ENCODE measurements around the gene ERI3. TPM values are rescaled to one million over a fixed set of nuclear protein-coding genes. Genes with fewer than 3 reads are reported as not detected.
"Not testable (repeated sequence)": the region's sequence is repeated elsewhere in the genome, so short reads cannot be mapped to it uniquely, and the experiment has no call there.

The ERI3 gene
- total RNA-seq, 1 experiment from 2014 or later: 74.7 TPM

DNA sequence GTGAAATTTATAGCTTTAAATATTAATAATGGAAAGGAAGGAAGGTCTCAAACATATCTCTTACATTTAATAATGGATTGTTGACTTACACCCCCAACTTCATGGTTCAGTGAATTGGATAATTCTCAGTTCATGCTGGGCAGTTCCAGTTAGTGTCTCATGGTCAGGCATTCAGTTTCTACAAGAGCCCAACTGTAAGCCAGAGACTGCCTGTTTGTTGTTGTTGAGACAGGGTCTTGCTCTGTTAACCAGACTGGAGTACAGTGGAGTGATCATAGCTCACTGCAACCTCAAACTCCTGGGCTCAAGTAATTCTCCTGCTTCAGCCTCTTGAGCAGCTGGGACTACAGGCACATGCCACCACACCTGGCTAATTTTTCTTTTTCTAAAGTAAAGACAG is 146.8 kb downstream of the ERI3 start (continued):
- TF ChIP-seq, protein P1, sequence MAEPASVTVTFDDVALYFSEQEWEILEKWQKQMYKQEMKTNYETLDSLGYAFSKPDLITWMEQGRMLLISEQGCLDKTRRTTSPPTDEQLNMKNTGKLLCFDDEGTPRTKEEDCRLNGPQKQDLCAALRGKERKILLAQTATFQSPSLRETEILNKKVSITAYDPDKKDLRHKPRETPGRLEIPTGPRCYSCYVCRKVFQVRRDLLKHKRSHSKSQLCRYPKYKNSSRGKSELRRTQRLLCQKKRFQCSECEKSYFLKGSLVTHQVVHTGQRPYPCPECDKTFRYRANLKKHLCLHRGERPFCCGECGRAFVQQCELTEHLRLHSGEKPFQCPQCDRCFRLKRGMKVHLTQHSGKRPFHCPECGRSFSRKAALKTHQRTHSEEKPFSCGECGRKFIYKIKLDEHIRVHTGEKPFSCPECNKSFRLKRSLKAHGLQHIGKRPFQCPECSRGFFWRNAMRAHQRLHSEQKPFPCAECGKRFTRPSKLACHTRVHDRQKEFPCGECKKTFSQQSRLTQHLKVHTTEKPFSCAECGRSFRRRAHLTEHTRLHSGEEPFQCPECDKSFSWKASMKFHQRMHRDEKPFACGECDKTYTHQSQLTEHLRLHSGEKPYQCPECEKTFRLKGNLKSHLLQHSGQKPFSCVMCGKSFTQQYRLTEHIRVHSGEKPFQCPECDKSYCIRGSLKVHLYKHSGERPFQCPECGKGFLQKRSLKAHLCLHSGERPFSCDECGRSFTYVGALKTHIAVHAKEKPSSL (CRISPR knock-in tag; conservative IDR thresholded peaks at IDR 0.05): no peak
- TF ChIP-seq, protein P2, sequence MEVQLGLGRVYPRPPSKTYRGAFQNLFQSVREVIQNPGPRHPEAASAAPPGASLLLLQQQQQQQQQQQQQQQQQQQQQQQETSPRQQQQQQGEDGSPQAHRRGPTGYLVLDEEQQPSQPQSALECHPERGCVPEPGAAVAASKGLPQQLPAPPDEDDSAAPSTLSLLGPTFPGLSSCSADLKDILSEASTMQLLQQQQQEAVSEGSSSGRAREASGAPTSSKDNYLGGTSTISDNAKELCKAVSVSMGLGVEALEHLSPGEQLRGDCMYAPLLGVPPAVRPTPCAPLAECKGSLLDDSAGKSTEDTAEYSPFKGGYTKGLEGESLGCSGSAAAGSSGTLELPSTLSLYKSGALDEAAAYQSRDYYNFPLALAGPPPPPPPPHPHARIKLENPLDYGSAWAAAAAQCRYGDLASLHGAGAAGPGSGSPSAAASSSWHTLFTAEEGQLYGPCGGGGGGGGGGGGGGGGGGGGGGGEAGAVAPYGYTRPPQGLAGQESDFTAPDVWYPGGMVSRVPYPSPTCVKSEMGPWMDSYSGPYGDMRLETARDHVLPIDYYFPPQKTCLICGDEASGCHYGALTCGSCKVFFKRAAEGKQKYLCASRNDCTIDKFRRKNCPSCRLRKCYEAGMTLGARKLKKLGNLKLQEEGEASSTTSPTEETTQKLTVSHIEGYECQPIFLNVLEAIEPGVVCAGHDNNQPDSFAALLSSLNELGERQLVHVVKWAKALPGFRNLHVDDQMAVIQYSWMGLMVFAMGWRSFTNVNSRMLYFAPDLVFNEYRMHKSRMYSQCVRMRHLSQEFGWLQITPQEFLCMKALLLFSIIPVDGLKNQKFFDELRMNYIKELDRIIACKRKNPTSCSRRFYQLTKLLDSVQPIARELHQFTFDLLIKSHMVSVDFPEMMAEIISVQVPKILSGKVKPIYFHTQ (CRISPR knock-in tag; IDR thresholded peaks at IDR 0.05): no peak
- TF ChIP-seq ZNF671 (CRISPR knock-in tag; IDR thresholded peaks at IDR 0.05): no peak
- TF ChIP-seq HMGA2 (CRISPR knock-in tag; IDR thresholded peaks at IDR 0.05): no peak
- TF ChIP-seq, protein P3, sequence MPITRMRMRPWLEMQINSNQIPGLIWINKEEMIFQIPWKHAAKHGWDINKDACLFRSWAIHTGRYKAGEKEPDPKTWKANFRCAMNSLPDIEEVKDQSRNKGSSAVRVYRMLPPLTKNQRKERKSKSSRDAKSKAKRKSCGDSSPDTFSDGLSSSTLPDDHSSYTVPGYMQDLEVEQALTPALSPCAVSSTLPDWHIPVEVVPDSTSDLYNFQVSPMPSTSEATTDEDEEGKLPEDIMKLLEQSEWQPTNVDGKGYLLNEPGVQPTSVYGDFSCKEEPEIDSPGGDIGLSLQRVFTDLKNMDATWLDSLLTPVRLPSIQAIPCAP (CRISPR knock-in tag; IDR thresholded peaks at IDR 0.05): no peak
- no peak for TF ChIP-seq ZBTB21 (CRISPR knock-in tag; IDR thresholded peaks at IDR 0.05; ENCODE audit: borderline replicate concordance)

DNA sequence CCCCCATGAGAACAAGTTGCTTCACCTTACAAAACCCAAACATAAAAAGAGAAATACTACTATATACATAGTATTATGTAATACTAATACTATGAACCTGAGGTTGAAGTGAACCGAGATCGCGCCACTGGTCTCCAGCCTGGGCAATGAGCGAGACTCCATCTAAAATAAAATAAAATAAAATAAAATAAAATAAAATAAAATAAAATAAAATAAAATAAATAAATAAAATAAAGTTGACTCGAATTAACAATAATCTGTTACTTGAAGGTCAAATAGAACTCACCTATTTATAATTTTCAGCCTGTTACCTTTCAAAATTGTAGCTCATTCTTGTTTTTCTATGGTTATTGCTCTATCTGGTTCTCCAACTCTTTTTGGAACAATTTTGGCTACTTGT is 148.5 kb downstream of the ERI3 start:
- H3K4me1 Mint-ChIP-seq; DNase-seq (ENCODE audit: low spot score); H3K9me3 Mint-ChIP-seq; CTCF ChIA-PET; H3K36me3 Mint-ChIP-seq; H3K4me3 Mint-ChIP-seq; H3K27ac Mint-ChIP-seq; ATAC-seq; POLR2A ChIA-PET: not testable (repeated sequence)
- H3K27me3 Mint-ChIP-seq (ENCODE audit: low read depth): peaks cover 31% of the 10 kb centered on the region
- peak; percentile 97 for TF ChIP-seq HMGA2 (CRISPR knock-in tag; IDR thresholded peaks at IDR 0.05)

DNA sequence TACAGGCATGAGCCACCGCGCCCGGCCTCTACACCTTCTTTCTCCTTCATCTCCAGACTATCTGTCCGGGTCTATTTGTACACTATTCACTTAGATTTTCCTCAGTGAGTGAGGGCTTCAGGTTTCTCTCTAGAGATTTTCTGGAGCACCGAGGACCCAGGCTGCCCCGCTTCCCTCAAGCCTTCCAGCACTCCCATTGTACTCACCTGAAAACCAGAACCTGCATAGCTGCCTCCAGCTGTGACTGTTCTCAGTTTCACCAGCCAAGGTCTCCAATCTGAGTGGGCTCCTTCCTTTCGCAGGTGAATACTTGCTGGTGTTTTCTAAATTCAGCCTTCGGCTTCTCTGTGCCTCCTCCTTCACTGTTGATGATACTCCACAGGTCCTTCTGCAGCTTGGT is 154.7 kb downstream of the ERI3 start:
- ATAC-seq: no peak
- TF ChIP-seq ZNF138 (CRISPR knock-in tag; conservative IDR thresholded peaks at IDR 0.05) (no peak), ETV6 (CRISPR knock-in tag; IDR thresholded peaks at IDR 0.05) (no peak), SMAD3 (CRISPR knock-in tag; IDR thresholded peaks at IDR 0.05; ENCODE audit: borderline replicate concordance) (no peak), MAX (CRISPR knock-in tag; IDR thresholded peaks at IDR 0.05) (no peak), JAZF1 (CRISPR knock-in tag; IDR thresholded peaks at IDR 0.05) (no peak), ZSCAN18 (CRISPR knock-in tag; IDR thresholded peaks at IDR 0.05) (no peak), JUN (CRISPR knock-in tag; IDR thresholded peaks at IDR 0.05) (no peak)
- TF ChIP-seq, protein P4, sequence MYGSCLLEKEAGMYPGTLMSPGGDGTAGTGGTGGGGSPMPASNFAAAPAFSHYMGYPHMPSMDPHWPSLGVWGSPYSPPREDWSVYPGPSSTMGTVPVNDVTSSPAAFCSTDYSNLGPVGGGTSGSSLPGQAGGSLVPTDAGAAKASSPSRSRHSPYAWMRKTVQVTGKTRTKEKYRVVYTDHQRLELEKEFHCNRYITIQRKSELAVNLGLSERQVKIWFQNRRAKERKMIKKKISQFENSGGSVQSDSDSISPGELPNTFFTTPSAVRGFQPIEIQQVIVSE (CRISPR knock-in tag; IDR thresholded peaks at IDR 0.05; ENCODE audit: borderline replicate concordance): no peak
- TF ChIP-seq, protein P5, sequence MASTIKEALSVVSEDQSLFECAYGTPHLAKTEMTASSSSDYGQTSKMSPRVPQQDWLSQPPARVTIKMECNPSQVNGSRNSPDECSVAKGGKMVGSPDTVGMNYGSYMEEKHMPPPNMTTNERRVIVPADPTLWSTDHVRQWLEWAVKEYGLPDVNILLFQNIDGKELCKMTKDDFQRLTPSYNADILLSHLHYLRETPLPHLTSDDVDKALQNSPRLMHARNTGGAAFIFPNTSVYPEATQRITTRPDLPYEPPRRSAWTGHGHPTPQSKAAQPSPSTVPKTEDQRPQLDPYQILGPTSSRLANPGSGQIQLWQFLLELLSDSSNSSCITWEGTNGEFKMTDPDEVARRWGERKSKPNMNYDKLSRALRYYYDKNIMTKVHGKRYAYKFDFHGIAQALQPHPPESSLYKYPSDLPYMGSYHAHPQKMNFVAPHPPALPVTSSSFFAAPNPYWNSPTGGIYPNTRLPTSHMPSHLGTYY (CRISPR knock-in tag; IDR thresholded peaks at IDR 0.05): no peak
- TF ChIP-seq, protein P2 (CRISPR knock-in tag; IDR thresholded peaks at IDR 0.05): no peak
- TF ChIP-seq, protein P6, sequence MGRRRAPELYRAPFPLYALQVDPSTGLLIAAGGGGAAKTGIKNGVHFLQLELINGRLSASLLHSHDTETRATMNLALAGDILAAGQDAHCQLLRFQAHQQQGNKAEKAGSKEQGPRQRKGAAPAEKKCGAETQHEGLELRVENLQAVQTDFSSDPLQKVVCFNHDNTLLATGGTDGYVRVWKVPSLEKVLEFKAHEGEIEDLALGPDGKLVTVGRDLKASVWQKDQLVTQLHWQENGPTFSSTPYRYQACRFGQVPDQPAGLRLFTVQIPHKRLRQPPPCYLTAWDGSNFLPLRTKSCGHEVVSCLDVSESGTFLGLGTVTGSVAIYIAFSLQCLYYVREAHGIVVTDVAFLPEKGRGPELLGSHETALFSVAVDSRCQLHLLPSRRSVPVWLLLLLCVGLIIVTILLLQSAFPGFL (CRISPR knock-in tag; IDR thresholded peaks at IDR 0.05; ENCODE audit: borderline replicate concordance): no peak
- TF ChIP-seq, protein P7, sequence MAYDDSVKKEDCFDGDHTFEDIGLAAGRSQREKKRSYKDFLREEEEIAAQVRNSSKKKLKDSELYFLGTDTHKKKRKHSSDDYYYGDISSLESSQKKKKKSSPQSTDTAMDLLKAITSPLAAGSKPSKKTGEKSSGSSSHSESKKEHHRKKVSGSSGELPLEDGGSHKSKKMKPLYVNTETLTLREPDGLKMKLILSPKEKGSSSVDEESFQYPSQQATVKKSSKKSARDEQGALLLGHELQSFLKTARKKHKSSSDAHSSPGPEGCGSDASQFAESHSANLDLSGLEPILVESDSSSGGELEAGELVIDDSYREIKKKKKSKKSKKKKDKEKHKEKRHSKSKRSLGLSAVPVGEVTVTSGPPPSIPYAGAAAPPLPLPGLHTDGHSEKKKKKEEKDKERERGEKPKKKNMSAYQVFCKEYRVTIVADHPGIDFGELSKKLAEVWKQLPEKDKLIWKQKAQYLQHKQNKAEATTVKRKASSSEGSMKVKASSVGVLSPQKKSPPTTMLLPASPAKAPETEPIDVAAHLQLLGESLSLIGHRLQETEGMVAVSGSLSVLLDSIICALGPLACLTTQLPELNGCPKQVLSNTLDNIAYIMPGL (CRISPR knock-in tag; IDR thresholded peaks at IDR 0.05): no peak
- ChIA-PET CTCF (interaction anchor here (0.5 to 1.1 kb wide), 4 partner anchors 31 to 465 kb away, joined by 3 to 6 read pairs (median 3); no protein-coding TSS in a partner anchor), POLR2A (no interaction called here)
- H3K27me3 Mint-ChIP-seq (ENCODE audit: low read depth): no peaks in the 10 kb centered on the region; the same call in 1 of the 2 replicates
- no peaks in the 10 kb centered on the region for H3K4me1 Mint-ChIP-seq
- DNase-seq (ENCODE audit: low spot score): no peak
- H3K27ac Mint-ChIP-seq: no peak overlapping the region
- no peaks in the 10 kb centered on the region for H3K9me3 Mint-ChIP-seq
- no peak overlapping the region for H3K4me3 Mint-ChIP-seq
- H3K36me3 Mint-ChIP-seq: no peaks in the 10 kb centered on the region

Data from WTC11 (cell line).